Stimulated activated naive CD4-positive, alpha-beta T cell treated with Interleukin-2 at 50 U/mL for 16 hours (primary cell): ENCODE measurements around the gene HIPK2.

ENCODE experiments used
- DNase-seq: peaks from one replicate; lab custom pipeline; 2025; lab: John Stamatoyannopoulos, UW

HIPK2 gene

GRCh38 chr7:139589474-139589873, 188.3 kb downstream of the HIPK2 start:
- no peak for DNase-seq

GRCh38 chr7:139588632-139589031, 189.2 kb downstream of the HIPK2 start:
- no peak for DNase-seq

- no peak for DNase-seq
Observed at GRCh38 chr7:139587535-139587934, 190.3 kb downstream of the HIPK2 start.

- DNase-seq = no peak
Observed at GRCh38 chr7:139586286-139586685, 191.5 kb downstream of the HIPK2 start.

- DNase-seq = no peak
Observed at GRCh38 chr7:139585042-139585441, 192.8 kb downstream of the HIPK2 start.

- no peak for DNase-seq
Observed at GRCh38 chr7:139583826-139584553, 193.8 kb downstream of the HIPK2 start.

- no peak for DNase-seq
Observed at GRCh38 chr7:139582671-139583155, 195.1 kb downstream of the HIPK2 start.

- no peak for DNase-seq
Observed at GRCh38 chr7:139582130-139582650, 195.6 kb downstream of the HIPK2 start.

- DNase-seq = no peak
Observed at GRCh38 chr7:139580435-139580834, 197.4 kb downstream of the HIPK2 start.

GRCh38 chr7:139576179-139576973, 201.4 kb downstream of the HIPK2 start:
- DNase-seq = no peak

GRCh38 chr7:139575338-139575680, 202.5 kb downstream of the HIPK2 start:
- no peak for DNase-seq

- DNase-seq = no peak
Observed at GRCh38 chr7:139574618-139575337, 203.0 kb downstream of the HIPK2 start.

GRCh38 chr7:139573871-139574270, 203.9 kb downstream of the HIPK2 start:
- DNase-seq = no peak

GRCh38 chr7:139572704-139573385, 205.0 kb downstream of the HIPK2 start:
- no peak for DNase-seq

GRCh38 chr7:139572071-139572470, 205.7 kb downstream of the HIPK2 start:
- DNase-seq = no peak

- no peak for DNase-seq
Observed at GRCh38 chr7:139571651-139572050, 206.1 kb downstream of the HIPK2 start.

GRCh38 chr7:139571190-139571589, 206.6 kb downstream of the HIPK2 start:
- DNase-seq = no peak

- no peak for DNase-seq
Observed at GRCh38 chr7:139570626-139571025, 207.2 kb downstream of the HIPK2 start.

GRCh38 chr7:139570119-139570518, 207.7 kb downstream of the HIPK2 start:
- no peak for DNase-seq

- DNase-seq = no peak
Observed at GRCh38 chr7:139568813-139569490, 208.8 kb downstream of the HIPK2 start.

- DNase-seq = no peak
Observed at GRCh38 chr7:139568346-139568675, 209.5 kb downstream of the HIPK2 start.
